CD4-positive, alpha-beta T cell treated with Interferon gamma for 1 hour (primary cell): ENCODE measurements around the gene MDH2.
"Not testable (repeated sequence)": the region's sequence is repeated elsewhere in the genome, so short reads cannot be mapped to it uniquely, and the experiment has no call there.

Experiments used
- DNase-seq: peaks from one replicate; pipeline ENCODE4 v3.0.0-alpha.2; 2020

Gene MDH2

GRCh38 chr7:76048668-76048988, 722 bp downstream of the MDH2 start:
- DNase-seq = no peak

DNA sequence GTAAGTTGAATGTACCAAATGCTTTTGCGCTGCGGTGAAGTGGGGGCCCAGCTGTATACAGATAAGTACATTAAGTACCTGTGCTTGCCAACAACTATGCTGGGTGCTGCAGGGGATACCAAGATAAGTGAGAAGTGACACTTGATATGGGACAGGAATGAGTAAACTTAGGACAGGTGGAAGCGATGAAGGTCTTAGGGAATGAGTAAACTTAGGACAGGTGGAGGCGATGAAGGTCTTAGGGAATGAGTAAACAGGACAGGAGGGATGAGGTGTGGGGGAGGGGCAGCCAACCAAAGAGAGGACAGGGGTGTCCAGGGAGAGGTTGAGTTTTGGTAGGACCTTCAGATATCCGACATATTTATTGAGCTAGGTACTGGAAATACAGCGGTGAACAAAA, 1.4 kb downstream of the MDH2 start:
- no peak for DNase-seq

DNA sequence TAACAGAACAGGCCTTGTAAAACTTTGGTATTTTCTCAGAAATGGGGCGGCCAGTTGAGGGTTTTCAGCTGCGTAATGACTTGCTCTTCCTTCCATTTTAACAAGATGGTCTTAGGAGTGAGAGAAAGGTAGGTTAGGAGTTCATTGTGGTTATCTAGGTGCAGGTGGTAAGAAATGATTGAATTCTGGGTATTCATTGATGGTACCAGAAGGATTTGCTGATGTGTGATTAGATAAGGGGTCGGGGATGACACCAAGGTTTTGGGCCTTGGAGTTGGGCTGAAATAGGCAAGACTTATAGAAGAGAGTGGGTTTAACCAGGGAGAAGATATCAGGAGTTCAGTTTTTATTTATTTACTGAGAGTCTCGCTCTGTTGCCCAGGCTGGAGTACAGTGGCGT, 2.6 kb downstream of the MDH2 start:
- no peak for DNase-seq

DNA sequence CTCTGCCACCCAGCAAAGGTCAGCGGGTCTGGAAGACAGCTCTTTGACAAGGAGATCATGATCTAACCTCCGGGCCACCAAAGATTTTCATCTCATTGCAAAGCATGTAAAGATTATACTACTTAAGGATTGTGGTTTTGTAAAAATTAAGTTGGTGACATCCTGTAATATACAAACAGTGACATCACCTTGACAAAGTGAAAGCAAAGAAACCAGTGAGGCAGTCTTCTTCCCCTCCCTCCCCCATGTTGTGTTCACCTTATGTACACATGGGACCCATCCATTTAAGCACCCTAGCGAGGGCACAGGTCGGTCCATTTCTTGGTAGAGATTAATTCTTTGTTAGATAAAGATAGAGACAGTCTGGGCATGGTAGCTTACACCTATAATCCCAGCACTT, 3.9 kb downstream of the MDH2 start:
- DNase-seq = no peak

DNA sequence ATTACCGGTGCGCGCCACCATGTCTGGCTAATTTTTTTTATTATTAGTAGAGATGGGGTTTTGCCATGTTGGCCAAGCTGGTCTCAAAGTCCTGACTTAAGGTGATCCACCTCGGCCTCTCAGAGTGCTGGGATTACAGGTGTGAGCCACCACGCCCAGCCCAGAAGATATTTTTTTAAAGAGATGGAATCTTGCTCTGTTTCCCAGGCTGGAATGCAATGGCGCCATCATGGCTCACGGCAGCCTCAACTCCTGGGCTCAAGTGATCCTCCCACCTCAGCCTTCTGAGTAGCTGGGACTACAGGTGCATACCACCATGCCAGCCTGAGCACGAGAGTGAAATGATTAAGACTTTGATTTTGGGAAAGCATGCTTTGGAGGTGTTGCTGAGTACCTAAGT, 4.8 kb downstream of the MDH2 start:
- not testable (repeated sequence) for DNase-seq

DNA sequence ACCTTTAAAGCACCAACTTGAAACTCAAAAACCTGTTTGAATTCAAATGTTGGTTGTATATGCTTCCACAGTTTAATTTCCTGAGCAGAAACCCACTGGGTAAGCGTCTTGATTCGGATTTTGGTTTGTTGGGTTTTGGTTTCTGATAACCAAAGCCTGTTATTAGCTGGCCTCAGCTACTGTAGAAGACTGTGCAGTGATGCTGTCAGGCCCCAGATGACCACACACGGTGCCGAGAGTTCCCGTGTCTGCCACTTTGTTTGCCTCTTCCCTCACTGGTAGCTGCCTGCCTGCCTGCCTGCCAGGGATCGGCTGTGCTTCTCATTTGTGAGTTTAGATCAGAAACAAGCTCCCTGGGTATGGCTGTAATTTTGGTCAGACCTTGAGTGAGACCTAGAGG, 5.6 kb downstream of the MDH2 start:
- no peak for DNase-seq

DNA sequence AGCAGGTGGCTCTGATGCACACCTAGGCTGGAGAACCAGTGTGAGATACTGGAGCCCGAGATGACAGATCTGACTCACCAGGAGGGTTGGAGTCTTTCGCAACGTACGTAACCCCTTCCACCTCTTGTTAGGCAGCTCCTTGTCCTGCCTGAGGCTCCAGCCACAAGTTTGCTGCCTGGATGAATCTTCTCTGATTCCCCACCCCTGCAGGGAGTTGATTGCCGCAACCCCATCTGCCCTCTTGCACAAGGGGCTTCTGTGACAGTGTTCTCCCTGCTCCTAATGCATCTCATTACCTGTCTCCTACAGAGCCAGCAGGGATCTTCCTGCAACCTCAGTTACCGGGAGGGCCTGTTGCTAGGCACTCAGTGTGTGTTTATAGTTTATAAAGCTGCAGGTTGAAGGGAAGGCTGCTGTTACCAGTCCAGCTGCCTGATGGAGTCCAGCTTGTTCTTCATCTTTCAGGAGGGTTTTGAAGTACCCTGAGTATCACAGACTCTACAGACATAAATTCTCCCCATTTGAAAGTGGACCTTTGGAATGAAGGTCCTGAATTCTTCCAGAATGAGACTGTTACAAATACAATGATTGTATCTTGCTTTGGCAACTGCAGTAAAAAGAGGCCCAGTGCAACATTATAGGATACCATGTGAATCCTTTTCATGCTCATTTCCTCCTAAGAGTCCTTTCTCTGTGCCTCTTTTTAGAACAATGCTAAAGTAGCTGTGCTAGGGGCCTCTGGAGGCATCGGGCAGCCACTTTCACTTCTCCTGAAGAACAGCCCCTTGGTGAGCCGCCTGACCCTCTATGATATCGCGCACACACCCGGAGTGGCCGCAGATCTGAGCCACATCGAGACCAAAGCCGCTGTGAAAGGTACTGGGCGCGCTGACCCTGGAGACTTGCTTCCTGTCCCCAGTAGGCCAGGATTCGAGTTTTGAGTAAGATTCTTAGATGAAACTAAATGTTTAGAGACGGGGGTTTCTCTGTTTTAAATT, 6.5 kb downstream of the MDH2 start:
- no peak for DNase-seq

DNA sequence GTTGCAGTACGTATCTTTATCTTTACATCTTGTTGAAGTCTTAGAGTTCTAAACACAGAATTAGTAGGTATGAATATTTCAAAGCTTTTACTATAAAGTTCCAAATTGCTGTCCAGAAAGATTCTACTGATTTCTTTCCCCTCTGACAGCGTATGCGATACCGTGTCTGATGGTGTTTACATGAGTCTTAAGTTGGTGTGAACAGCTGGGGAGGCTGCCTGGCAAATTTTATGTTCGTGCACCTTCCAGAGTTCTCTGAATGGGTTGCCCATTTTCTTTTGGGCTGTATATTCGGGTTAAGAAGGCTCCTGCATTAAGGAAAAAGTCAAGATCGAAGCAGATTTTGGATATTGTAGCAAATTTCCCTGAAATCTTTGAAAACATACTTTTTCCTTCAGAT, 8.3 kb downstream of the MDH2 start:
- DNase-seq = no peak

GRCh38 chr7:76057103-76057812, 9.4 kb downstream of the MDH2 start:
- DNase-seq = no peak

GRCh38 chr7:76057813-76058145, 9.9 kb downstream of the MDH2 start:
- no peak for DNase-seq

DNA sequence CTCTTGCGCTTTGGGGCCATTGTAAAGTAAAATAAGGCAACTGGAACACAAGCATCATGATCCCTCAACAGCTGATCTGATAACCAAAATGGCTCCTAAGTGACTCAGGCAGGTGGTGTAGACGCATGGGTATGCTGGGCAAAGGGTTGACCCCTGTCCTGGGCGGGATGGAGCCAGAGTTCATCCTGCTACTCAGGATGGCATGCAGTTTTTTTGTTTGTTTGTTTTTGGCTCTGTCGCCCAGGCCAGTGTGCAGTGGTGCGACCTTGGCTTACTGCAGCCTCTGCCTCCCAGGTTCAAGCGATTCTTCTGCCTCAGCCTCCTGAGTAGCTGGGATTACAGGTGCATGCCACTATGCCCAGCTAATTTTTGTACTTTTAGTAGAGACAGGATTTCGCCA, 10.8 kb downstream of the MDH2 start:
- DNase-seq = not testable (repeated sequence)

- DNase-seq = no peak
Measured at GRCh38 chr7:76060842-76061241, 12.9 kb downstream of the MDH2 start.

DNA sequence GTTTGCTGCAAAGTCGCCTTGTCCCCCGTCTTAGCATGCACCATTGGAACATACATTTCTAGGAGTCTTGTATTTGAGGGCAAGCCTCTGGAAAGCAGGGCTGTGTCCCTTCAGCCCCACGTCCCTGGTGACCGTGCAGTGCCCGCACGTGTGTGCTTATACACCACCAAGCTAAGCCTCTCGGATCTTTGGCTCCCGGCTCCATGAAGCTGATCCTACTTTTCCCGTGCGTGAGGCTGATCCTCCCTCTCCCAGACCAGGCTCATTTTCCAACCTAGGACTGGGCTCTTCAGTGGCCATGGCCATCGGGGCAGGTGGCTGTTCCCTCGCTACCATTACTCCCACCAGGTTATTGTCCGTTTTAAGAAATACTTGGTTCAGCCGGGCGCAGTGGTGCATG, 14.3 kb downstream of the MDH2 start:
- no peak for DNase-seq

GRCh38 chr7:76063114-76063513, 15.2 kb downstream of the MDH2 start:
- DNase-seq = no peak

- DNase-seq = no peak
Measured at GRCh38 chr7:76063525-76063924, 15.6 kb downstream of the MDH2 start.

- no peak for DNase-seq
Measured at GRCh38 chr7:76064208-76064970, 16.5 kb downstream of the MDH2 start.

GRCh38 chr7:76065016-76065612, 17.2 kb downstream of the MDH2 start:
- no peak for DNase-seq

DNA sequence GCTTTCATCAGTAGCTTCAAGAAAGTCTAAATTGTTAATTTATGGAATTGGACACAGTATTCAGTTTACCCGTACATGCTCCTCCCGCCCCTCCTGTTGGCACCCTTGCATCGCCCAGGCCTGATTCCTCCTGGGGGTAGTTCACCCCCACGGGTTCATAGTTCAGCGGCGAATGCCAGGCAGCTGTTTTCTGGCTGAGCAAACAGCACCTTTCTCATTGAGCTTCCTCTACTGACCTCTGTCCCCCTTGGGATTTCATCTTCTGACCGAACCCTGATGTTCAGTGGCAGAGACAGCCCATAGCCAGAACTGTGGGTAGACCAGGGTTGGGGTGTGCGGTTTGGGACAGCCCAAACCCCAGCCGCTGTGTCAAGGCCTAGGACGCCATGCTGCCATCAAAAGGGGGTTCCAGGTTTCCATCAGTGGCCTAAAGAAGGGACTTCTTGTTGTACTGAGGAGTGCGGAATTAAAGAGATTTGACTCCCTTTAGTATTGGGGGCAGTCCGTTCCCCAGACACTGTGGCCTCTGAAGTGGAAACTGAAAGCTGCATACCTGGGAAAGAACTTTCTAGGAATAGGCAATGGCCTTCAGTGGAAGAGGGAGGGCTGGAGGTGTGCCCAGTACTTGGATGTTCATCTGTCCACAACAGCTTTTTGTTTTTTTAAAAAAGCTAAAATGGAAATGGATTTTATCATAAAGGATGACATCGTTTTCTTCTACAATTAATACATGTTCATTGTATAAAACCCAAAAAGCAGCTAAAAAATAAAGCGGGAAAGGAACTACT, 19.0 kb downstream of the MDH2 start:
- no peak for DNase-seq

- DNase-seq = no peak
Measured at GRCh38 chr7:76069238-76069638, 21.3 kb downstream of the MDH2 start.

GRCh38 chr7:76071316-76072242, 23.7 kb downstream of the MDH2 start:
- DNase-seq = no peak
